DND-41 (cell line): ENCODE measurements around the gene RUNX1.

Experiments used
- EZH2 ChIP-seq: IDR thresholded peaks from 3 replicates; pipeline ENCODE4 v1.6.1; 2012; ENCODE audit warnings: borderline replicate concordance, low read depth, mild to moderate bottlenecking, moderate library complexity, low read length, inconsistent platforms; ENCODE audit not compliant: severe bottlenecking
- TF ChIP-seq, protein P1 (sequence below): IDR thresholded peaks from 2 replicates; pipeline ENCODE4 v1.5.1; 2012; ENCODE audit warnings: borderline replicate concordance, low read length, moderate library complexity, mild to moderate bottlenecking; ENCODE audit not compliant: poor library complexity, severe bottlenecking; ENCODE audit errors: extremely low read depth

- TF ChIP-seq, protein P1, sequence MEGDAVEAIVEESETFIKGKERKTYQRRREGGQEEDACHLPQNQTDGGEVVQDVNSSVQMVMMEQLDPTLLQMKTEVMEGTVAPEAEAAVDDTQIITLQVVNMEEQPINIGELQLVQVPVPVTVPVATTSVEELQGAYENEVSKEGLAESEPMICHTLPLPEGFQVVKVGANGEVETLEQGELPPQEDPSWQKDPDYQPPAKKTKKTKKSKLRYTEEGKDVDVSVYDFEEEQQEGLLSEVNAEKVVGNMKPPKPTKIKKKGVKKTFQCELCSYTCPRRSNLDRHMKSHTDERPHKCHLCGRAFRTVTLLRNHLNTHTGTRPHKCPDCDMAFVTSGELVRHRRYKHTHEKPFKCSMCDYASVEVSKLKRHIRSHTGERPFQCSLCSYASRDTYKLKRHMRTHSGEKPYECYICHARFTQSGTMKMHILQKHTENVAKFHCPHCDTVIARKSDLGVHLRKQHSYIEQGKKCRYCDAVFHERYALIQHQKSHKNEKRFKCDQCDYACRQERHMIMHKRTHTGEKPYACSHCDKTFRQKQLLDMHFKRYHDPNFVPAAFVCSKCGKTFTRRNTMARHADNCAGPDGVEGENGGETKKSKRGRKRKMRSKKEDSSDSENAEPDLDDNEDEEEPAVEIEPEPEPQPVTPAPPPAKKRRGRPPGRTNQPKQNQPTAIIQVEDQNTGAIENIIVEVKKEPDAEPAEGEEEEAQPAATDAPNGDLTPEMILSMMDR: no peak
- TF ChIP-seq EZH2: no peak
Measured at GRCh38 chr21:34881421-34881820, 167.7 kb downstream of the RUNX1 start.
